HepG2 (cell line): Measurements from ENCODE around the gene RBM18. TPM values are rescaled to one million over a fixed set of nuclear protein-coding genes. Genes with fewer than 3 reads are reported as not detected.

Experiments
- ATAC-seq: fragments of 200-7000 bp; cut with Tn5 transposase; 3 replicates; pipeline ENCODE4 v1.9.1; 2020; ENCODE audit warnings: mild to moderate bottlenecking, moderate library complexity
- BruUV-seq: library from RNA; stranded (reverse); fragments of 400-500 nt; replicated peaks from 2 replicates; lab custom pipeline; 2021; lab: Mats Ljungman, UMichigan
- CTCF ChIA-PET: fragments of 300-600 bp; formaldehyde crosslinking; extraction: SDS; loops from one replicate; lab custom pipeline; 2021; ENCODE audit warnings: low total read pairs, inconsistent platforms, low intra/inter-chr PET ratio; lab: Yijun Ruan, JAX
- POLR2A ChIA-PET: fragments of 350-600 bp; sonication (Branson Sonifier 250); formaldehyde crosslinking; loops from one replicate; lab custom pipeline; 2020; ENCODE audit warnings: antibody characterized with exemption, inconsistent platforms; lab: Yijun Ruan, JAX
- DNase-seq: peaks from one replicate; pipeline ENCODE4 v3.0.0-alpha.2; 2015; ENCODE audit warnings: low spot score
- FAIRE-seq: peaks from 3 replicates; lab custom pipeline; 2011; peaks lifted over from hg19 to GRCh38; lab: Jason Lieb, UNC
- H2AFZ ChIP-seq: one replicate; pipeline ENCODE4 v1.6.1; 2011; ENCODE audit warnings: low read length, inconsistent platforms
- H3K27ac ChIP-seq: fragments of 300-600 bp; 3 replicates; pipeline ENCODE4 v1.8.0; 2011; ENCODE audit warnings: mixed run types, mild to moderate bottlenecking, mixed read lengths, low read length, inconsistent platforms; ENCODE audit not compliant: insufficient read depth; ENCODE audit errors: extremely low read length
- H3K27me3 ChIP-seq, 2 experiments: fragments of 200-600 bp in 1 of 2; 2 replicates in 1 of 2; 3 replicates in 1 of 2; pipeline versions ENCODE4 v1.6.0 to v1.8.0; 2011; ENCODE audit warnings: low read length in 2 of 2, mild to moderate bottlenecking in 2 of 2, moderate library complexity in 2 of 2, inconsistent platforms in 1 of 2; ENCODE audit not compliant: insufficient read depth in 2 of 2, control insufficient read depth in 1 of 2
- H3K36me3 ChIP-seq, 2 experiments: fragments of 200-600 bp in 1 of 2; replicated peaks in 1 of 2; 2 replicates in 1 of 2; 3 replicates in 1 of 2; pipeline versions ENCODE4 v1.5.1 to v1.8.0; 2011; ENCODE audit warnings: low read length in 2 of 2, inconsistent platforms in 1 of 2; ENCODE audit not compliant: insufficient read depth in 2 of 2, control insufficient read depth in 1 of 2
- H3K4me1 ChIP-seq: 2 replicates; pipeline ENCODE4 v1.5.1; 2012; ENCODE audit warnings: low read length, inconsistent platforms; ENCODE audit not compliant: insufficient read depth
- H3K4me2 ChIP-seq: 2 replicates; pipeline ENCODE4 v1.6.0; 2011; ENCODE audit warnings: low read depth, low read length, inconsistent platforms
- H3K4me3 ChIP-seq, 3 experiments: fragments of 200-600 bp in 1 of 3; sonication (generic), shearing (Covaris generic) in 1 of 3; replicated peaks in 1 of 3; 2 replicates each; pipeline ENCODE4 v1.5.1; 2011 to 2016; ENCODE audit warnings: low read length in 3 of 3, inconsistent platforms in 2 of 3, low read depth in 2 of 3, mild to moderate bottlenecking in 2 of 3, control low read depth in 1 of 3, mixed read lengths in 1 of 3; ENCODE audit not compliant: insufficient read depth in 1 of 3
- H3K79me2 ChIP-seq: one replicate; pipeline ENCODE4 v1.6.1; 2011; ENCODE audit warnings: low read length, inconsistent platforms; ENCODE audit not compliant: insufficient read depth
- H3K9ac ChIP-seq: 2 replicates; pipeline ENCODE4 v1.6.0; 2011; ENCODE audit warnings: mild to moderate bottlenecking, low read depth, low read length, inconsistent platforms; ENCODE audit not compliant: insufficient read depth
- H3K9me3 ChIP-seq: 2 replicates; pipeline ENCODE4 v1.5.1; 2012; ENCODE audit warnings: mild to moderate bottlenecking, low read length
- H4K20me1 ChIP-seq: 2 replicates; pipeline ENCODE4 v1.6.0; 2011; ENCODE audit warnings: inconsistent platforms, mild to moderate bottlenecking, low read length, moderate library complexity; ENCODE audit not compliant: insufficient read depth
- KDM6A ChIP-seq: IDR thresholded peaks from 2 replicates; pipeline ENCODE4 v1.6.1; 2016; ENCODE audit warnings: low read depth
- PHF20 ChIP-seq: sonication (generic); formaldehyde crosslinking; IDR thresholded peaks from 2 replicates; pipeline ENCODE4 v1.5.0; 2020; ENCODE audit warnings: mild to moderate bottlenecking, missing genetic modification reagents
- RBAK ChIP-seq: sonication (generic); formaldehyde crosslinking; IDR thresholded peaks from 2 replicates; pipeline ENCODE4 v1.5.1; 2020; ENCODE audit warnings: mild to moderate bottlenecking, missing genetic modification reagents
- ZNF121 ChIP-seq: sonication (generic); formaldehyde crosslinking; IDR thresholded peaks from 2 replicates; pipeline ENCODE4 v1.5.0; 2020; ENCODE audit warnings: mild to moderate bottlenecking, missing genetic modification reagents
- ZNF234 ChIP-seq: sonication (generic); formaldehyde crosslinking; conservative IDR thresholded peaks from 2 replicates; pipeline ENCODE4 v1.5.1; 2020; ENCODE audit warnings: mild to moderate bottlenecking, missing genetic modification reagents
- ZNF564 ChIP-seq: sonication (generic); formaldehyde crosslinking; IDR thresholded peaks from 2 replicates; pipeline ENCODE4 v1.8.1; 2023; ENCODE audit warnings: mild to moderate bottlenecking, missing genetic modification reagents
- ZNF607 ChIP-seq: sonication (generic); formaldehyde crosslinking; IDR thresholded peaks from 2 replicates; pipeline ENCODE4 v1.5.1; 2020; ENCODE audit warnings: missing genetic modification reagents, mild to moderate bottlenecking, borderline replicate concordance
- ZNF776 ChIP-seq: sonication (generic); formaldehyde crosslinking; IDR thresholded peaks from 2 replicates; pipeline ENCODE4 v1.4.0; 2020; ENCODE audit warnings: mild to moderate bottlenecking, missing genetic modification reagents
- WGBS: methylation state at CpG from one replicate; pipeline ENCODE4 v1.1.6; 2017; ENCODE audit warnings: low lambda C conversion rate; 5-methylcytosine and 5-hydroxymethylcytosine counted together
- in situ Hi-C: cut with HindIII; loops from 2 replicates; pipeline ENCODE4 v1.10.0; 2017; ENCODE audit warnings: low pct_unique_long_range_greater_than_20kb; ENCODE audit not compliant: extremely low pct_ligation_motif_present
- intact Hi-C: fragments of 100-400 bp; cut with micrococcal nuclease; formaldehyde crosslinking; loops from one replicate; pipeline ENCODE4 v1.10.0; 2022; ENCODE audit not compliant: unreplicated experiment
- polyA plus RNA-seq, 8 experiments: library from polyadenylated mRNA; depleted of rRNA in 3 of 8; stranded (reverse) in 7 of 8; unstranded in 1 of 8; fragments of >200 nt; fragmentation: Illumina TruSeq in 4 of 8; extraction: Trizol in 4 of 8; gene quantifications; 2 replicates each; pipeline versions ENCODE4 v1.2.1 to v1.2.3, GENCODE V29; 2011 to 2016; ENCODE audit warnings: low read depth in 4 of 8, missing spikeins in 1 of 8, mixed read lengths in 1 of 8; ENCODE audit not compliant: insufficient read depth in 1 of 8
- total RNA-seq, 5 experiments: library from RNA; depleted of rRNA; stranded (reverse); fragments of >200 nt; fragmentation: Illumina TruSeq; extraction: Trizol; gene quantifications; 2 replicates each; pipeline ENCODE4 v1.2.3, GENCODE V29; 2016; ENCODE audit warnings: low read depth in 1 of 5
- TF ChIP-seq, protein P1 (sequence below): sonication (generic); formaldehyde crosslinking; IDR thresholded peaks from 2 replicates; pipeline ENCODE4 v1.8.1; 2023; ENCODE audit warnings: mild to moderate bottlenecking, moderate library complexity, missing genetic modification reagents
- TF ChIP-seq, protein P2 (sequence below): sonication (generic); formaldehyde crosslinking; IDR thresholded peaks from 2 replicates; pipeline ENCODE4 v1.5.0; 2020; ENCODE audit warnings: mild to moderate bottlenecking, missing genetic modification reagents
- TF ChIP-seq, protein P3 (sequence below): sonication (generic); formaldehyde crosslinking; IDR thresholded peaks from 2 replicates; pipeline ENCODE4 v1.5.0; 2020; ENCODE audit warnings: missing genetic modification reagents, mild to moderate bottlenecking, borderline replicate concordance
- TF ChIP-seq, protein P4 (sequence below): sonication (generic); formaldehyde crosslinking; IDR thresholded peaks from 2 replicates; pipeline ENCODE4 v1.5.0; 2020; ENCODE audit warnings: missing genetic modification reagents

The RBM18 gene
- total and polyA plus RNA-seq, 2 of the 13 experiments (the other 11 are each of a cell fraction or from before 2014, with no cell fraction given), result 12.6 to 16.6 TPM

DNA sequence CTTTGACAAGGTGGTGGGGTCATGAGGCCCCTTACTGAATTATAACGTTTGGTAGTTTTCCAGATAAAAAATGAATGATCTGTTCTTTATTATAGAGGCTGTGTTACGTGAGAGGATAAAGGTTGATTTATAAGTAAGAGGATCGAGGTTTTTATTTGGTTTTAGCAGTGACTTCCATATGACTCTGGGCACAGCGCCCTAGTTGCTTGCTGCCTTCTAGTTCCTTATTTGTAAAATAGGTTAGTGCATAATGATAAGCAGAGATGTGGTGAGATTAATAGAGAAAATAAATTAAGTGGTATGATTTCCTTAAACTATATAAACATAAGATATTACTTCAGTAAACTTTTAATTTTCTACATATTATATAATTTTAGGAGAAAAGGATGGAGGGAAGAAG, 29.9 kb upstream of the RBM18 start:
- WGBS, result 91% methylated on average over 4 of the region's 4 CpGs
- ATAC-seq, result no peak
- no peak for FAIRE-seq

DNA sequence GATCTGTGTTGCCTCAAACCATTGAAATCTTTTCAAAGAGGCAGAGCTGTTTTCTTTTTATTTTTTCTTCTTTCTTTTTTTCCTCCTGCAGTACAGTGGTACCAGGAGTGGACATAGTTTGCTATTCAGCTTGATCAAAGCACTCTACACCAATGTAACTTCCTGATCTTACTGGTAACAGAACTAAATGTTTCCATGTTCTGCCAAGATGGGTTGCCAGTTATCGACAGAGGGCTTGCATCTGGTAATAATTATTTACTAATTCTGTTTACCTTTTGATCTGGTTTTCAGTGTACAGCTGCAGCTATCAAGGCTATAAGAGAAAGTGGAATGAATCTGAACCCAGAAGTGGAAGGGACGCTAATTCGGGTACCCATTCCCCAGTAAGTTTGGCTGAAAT, 26.8 kb upstream of the RBM18 start:
- DNase-seq (no peak), FAIRE-seq (no peak), ATAC-seq (no peak)
- in situ Hi-C loops (no loop called here), intact Hi-C loops (no loop called here)
- H3K4me1 ChIP-seq, result no peaks in the 10 kb centered on the region
- BruUV-seq, result no TSS peak
- WGBS, result 95% methylated on average over 3 of the region's 3 CpGs
- peaks cover 17 to 68% of the 10 kb centered on the region in 2 experiments for H3K36me3 ChIP-seq
- ChIA-PET CTCF (no interaction called here), POLR2A (no interaction called here)
- H2AFZ ChIP-seq, result no peak overlapping the region
- no peak overlapping the region for H3K27ac ChIP-seq
- no peak overlapping the region for H3K9ac ChIP-seq
- H3K4me2 ChIP-seq, result no peak overlapping the region
- no peaks in the 10 kb centered on the region for H4K20me1 ChIP-seq
- H3K4me3 ChIP-seq, result no peak overlapping the region
- no peaks in the 10 kb centered on the region for H3K27me3 ChIP-seq
- H3K9me3 ChIP-seq, result no peaks in the 10 kb centered on the region
- no peaks in the 10 kb centered on the region for H3K79me2 ChIP-seq
- TF ChIP-seq, protein P1, sequence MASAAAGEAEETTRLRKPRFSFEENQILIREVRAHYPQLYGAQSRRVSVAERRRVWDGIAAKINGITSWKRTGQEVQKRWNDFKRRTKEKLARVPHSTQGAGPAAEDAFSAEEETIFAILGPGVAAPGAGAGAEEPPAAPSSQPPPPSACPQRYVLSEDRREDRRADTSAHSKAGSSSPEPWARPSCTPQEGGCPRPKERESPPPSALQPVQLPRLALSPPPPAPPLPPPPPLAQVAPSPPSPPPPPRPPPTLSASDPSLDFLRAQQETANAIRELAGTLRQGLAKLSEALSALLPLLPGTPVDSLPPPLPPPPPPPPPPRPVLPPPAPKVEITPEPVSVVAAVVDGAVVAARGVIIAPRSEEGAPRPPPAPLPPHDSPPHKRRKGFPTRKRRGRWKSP, result no peak
- TF ChIP-seq ZNF607 (CRISPR knock-in tag), result no peak
- TF ChIP-seq ZNF121 (CRISPR knock-in tag), result no peak
- no peak for TF ChIP-seq ZNF776 (CRISPR knock-in tag)
- no peak for TF ChIP-seq RBAK
- no peak for TF ChIP-seq KDM6A
- TF ChIP-seq, protein P2, sequence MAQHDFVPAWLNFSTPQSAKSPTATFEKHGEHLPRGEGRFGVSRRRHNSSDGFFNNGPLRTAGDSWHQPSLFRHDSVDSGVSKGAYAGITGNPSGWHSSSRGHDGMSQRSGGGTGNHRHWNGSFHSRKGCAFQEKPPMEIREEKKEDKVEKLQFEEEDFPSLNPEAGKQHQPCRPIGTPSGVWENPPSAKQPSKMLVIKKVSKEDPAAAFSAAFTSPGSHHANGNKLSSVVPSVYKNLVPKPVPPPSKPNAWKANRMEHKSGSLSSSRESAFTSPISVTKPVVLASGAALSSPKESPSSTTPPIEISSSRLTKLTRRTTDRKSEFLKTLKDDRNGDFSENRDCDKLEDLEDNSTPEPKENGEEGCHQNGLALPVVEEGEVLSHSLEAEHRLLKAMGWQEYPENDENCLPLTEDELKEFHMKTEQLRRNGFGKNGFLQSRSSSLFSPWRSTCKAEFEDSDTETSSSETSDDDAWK (CRISPR knock-in tag), result no peak

More for the DNA sequence above, 29.9 kb upstream of the RBM18 start:
- H3K4me1 ChIP-seq, result no peaks in the 10 kb centered on the region
- in situ Hi-C loops (no loop called here), intact Hi-C loops (no loop called here)
- no peak overlapping the region for H3K9ac ChIP-seq
- no peak overlapping the region for H3K4me3 ChIP-seq
- peaks cover 15 to 54% of the 10 kb centered on the region in 2 experiments for H3K36me3 ChIP-seq
- no peaks in the 10 kb centered on the region for H3K27me3 ChIP-seq
- no peaks in the 10 kb centered on the region for H3K9me3 ChIP-seq
- no peaks in the 10 kb centered on the region for H3K79me2 ChIP-seq
- ChIA-PET POLR2A (no interaction called here), CTCF (no interaction called here)
- no peak overlapping the region for H2AFZ ChIP-seq
- H4K20me1 ChIP-seq, result no peaks in the 10 kb centered on the region
- BruUV-seq, result no TSS peak
- TF ChIP-seq ZNF234 (CRISPR knock-in tag) (no peak), ZNF564 (CRISPR knock-in tag) (no peak), PHF20 (CRISPR knock-in tag) (no peak)
- TF ChIP-seq, protein P3, sequence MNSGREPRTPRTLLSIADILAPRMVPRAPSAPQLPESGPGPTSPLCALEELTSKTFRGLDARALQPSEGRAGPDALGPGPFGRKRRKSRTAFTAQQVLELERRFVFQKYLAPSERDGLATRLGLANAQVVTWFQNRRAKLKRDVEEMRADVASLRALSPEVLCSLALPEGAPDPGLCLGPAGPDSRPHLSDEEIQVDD (CRISPR knock-in tag), result no peak
- TF ChIP-seq, protein P4, sequence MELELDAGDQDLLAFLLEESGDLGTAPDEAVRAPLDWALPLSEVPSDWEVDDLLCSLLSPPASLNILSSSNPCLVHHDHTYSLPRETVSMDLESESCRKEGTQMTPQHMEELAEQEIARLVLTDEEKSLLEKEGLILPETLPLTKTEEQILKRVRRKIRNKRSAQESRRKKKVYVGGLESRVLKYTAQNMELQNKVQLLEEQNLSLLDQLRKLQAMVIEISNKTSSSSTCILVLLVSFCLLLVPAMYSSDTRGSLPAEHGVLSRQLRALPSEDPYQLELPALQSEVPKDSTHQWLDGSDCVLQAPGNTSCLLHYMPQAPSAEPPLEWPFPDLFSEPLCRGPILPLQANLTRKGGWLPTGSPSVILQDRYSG (CRISPR knock-in tag), result no peak
- no peak overlapping the region for H3K4me2 ChIP-seq
- no peak for DNase-seq
- H3K27ac ChIP-seq, result no peak overlapping the region
